Occipital lobe (tissue), 2 donors: Measurements from ENCODE around the gene EHD4. TPM values are rescaled to one million over a fixed set of nuclear protein-coding genes. Genes with fewer than 3 reads are reported as not detected.
A peak's percentile ranks its signal among the peaks of the same experiment; 100 is the strongest.

Experiments
- DNase-seq: peaks from one replicate; lab custom pipeline; 2025; lab: John Stamatoyannopoulos, UW
- total RNA-seq: library from RNA; depleted of rRNA; stranded (reverse); fragments of >200 nt; gene quantifications from one replicate; pipeline ENCODE4 v1.2.3, GENCODE V29; 2014

The EHD4 gene
- total RNA-seq, 1 donor from 2014 or later: 2.2 TPM

- DNase-seq: no peak
Observed at GRCh38 chr15:41897363-41897799, 75.0 kb downstream of the EHD4 start.

- no peak for DNase-seq
Observed at GRCh38 chr15:41896566-41896965, 75.8 kb downstream of the EHD4 start.

GRCh38 chr15:41895957-41896356 lies 76.4 kb downstream of the EHD4 start:
- no peak for DNase-seq

DNA sequence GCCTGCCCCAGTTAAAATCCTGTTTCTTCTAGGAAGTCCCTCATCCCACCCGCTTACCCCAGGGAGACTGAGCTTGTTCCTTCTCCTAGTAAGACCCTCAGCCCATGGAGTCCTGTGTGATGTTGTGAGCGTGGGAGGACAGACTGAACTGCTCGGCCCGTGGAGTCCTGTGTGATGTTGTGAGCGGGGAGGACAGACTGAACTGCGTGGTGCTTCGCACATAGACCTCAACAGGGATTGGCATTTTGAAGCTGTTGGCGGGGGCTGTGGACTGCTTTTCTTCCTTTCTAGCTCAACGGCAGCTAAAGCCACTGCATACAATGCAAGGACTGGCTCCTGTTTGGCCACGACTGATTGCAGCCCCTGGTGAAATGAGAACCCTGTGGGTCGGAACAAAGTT lies 76.9 kb downstream of the EHD4 start:
- DNase-seq: no peak

- peak; percentile 25 for DNase-seq
Observed at GRCh38 chr15:41894791-41895463, 77.4 kb downstream of the EHD4 start.

DNA sequence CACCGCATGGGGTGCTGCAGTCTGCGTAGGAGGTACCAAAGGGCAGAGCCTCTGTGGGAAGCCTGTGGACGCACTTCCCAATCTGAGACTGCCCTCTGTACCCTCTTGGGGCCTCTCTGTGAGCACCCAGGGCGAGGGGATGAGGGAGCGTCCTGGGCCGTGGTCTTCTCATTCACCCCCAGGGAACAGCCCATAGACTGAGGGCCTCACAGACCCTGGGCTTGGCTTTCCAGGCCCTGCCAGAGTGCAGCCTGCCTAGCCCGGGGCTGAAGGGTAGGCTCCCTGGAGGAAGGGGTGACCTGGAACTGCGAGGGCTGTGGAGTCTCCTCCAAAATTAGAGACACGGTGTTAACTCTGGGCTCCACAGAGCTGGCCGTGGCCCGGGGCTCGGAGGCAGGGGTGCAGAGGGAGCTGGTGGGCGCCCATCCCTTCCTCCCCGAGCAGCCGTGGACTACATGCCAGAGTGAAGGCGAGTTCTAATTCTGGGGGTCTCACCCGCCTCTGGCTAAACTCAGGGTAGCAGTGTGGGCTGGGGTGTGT lies 78.0 kb downstream of the EHD4 start:
- no peak for DNase-seq

GRCh38 chr15:41893422-41894250 lies 78.7 kb downstream of the EHD4 start, which contains the start of gene SPTBN5:
Gene SPTBN5 (minus strand): TSS chr15:41894053. CDS start chr15:41893497, 556 bp downstream.
- no peak for DNase-seq

DNA sequence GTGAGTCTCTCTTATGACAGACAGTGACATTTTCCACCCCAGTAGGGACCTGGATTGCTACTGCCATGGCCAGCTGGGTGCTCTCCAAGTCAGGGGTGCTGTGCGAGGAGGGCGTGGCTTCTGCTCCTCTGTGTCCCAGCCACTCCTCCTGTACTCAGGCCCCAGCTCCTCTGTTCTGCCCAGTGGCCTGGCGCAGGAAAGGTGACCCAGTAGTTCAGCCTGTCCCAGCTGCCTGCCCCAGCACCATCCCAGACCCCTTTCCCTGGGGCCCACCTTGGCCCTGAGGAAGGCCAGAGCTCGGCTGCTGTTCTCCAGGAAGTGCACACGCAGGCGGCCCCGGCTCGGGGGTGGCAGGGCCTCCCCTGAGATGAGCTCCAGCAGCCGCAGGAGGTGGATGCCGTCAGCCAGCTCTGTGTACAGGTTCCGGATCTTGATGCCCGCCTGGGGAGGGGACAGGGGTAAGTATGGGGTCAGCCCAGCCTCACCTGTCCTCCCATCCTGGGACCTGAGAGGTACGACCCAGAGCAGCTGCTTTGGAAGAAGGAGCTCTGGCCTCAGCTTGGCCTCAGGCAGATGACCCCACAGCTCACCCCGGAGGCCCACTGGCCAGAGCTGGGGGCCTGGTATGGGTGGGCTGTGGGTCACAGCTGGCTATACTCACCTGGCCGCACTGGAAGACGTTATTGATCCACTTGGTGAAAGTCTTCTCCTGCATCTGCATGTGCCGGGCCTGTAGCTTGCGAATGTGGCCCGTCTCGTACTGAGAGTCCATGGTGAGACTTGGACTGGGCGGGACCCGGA lies 79.5 kb downstream of the EHD4 start:
- DNase-seq: no peak

DNA sequence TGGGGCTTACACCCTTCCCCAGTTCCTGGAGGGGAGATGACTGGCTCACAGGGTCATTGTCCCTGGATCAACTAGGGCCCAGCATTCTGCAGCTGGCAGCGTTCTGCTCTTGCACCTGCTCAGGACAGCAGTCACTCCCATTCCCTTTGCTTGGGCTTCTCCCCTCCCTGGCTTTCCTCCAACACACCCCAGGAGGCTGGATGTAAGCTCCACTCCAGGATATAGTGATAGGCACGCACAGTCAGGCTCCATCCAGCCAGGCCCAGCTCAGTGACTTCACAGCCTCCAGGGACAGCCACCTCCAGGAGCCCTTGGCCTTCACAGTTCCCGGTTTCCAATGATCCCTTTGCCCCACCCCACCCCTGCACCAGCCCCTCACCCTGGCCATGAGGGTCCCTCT lies 80.4 kb downstream of the EHD4 start:
- DNase-seq: no peak

- no peak for DNase-seq
Observed at GRCh38 chr15:41891226-41891625, 81.1 kb downstream of the EHD4 start.

GRCh38 chr15:41890050-41890690 lies 82.2 kb downstream of the EHD4 start:
- DNase-seq: no peak

GRCh38 chr15:41888662-41889253 lies 83.6 kb downstream of the EHD4 start:
- DNase-seq: no peak

- DNase-seq: no peak
Observed at GRCh38 chr15:41887893-41888292, 84.5 kb downstream of the EHD4 start.

DNA sequence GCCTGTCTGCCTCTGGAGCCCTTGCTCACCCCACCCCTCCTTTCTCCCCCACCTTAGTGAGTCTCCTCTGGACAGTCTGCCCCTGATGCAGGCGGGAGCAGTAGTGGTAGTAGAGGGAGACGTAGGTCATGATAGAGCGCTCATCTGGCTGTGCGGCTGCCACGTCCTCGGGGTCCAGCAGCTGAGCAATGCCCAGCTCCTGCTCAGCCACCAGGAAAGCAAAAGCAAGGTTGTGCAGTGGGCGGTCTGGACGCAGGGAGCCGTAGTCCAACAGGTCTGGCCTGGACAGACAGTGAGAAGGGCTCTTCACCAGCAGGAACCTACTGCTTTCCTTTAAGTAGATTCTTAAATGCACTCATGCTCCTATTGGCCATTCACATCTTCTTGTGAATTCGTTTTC lies 85.2 kb downstream of the EHD4 start:
- DNase-seq: no peak

DNA sequence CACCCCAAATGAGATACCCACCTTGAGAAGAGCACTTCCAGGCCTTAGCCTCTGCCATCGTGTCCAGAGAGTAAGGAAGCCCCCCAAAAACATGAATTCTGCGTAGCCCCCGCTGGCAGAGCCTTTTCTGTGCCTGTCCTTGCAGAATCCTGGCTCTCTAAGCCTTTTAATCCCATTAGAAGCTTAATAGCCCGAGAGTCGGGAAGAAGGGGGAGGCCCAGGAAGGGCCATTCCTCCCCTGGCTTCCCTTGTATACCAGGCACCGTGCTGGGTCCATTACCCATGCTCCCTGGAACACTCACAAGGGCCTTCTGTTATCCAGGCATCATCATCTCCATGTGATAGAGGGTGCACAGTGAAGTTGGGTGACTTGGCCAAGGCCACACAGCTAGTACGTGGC lies 85.6 kb downstream of the EHD4 start:
- DNase-seq: no peak

GRCh38 chr15:41885841-41886240 lies 86.5 kb downstream of the EHD4 start:
- DNase-seq: no peak

- DNase-seq: no peak
Observed at GRCh38 chr15:41885321-41885720, 87.0 kb downstream of the EHD4 start.

DNA sequence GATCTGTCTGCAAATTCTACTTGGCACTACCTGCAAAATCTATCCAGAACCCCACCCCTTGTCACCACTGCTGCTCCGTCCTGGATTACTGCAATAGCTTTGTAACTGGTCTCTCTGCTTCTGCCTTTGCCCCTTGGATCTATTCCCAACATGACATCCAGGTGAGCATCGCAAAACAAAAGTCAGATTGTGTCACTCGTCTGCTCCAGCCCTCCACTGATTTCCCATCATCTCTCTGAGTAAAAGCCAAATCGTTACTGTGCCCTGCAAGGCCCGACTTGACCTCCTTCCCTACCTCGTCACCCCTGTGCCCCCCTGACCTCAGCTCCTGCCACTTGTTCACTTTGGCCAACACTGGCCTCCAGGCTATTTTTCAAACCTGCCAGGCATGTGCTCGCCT lies 87.9 kb downstream of the EHD4 start:
- no peak for DNase-seq

DNA sequence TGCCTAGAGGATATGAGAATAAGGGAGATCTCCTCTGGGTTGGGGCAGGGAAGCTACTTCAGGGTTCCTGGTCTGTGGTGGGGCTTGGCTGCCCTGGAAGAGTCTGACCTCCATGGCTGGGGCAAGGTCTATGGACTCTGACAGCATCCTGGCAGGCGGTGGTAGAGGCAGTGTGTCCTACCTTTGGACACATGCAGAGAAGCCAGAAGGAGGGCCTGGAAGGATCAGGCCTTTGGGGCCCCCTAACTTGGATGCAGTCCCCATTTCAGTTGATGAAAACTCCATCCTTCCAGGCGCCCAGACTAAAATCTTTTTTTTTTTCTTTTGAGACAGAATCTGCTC lies 88.9 kb downstream of the EHD4 start:
- no peak for DNase-seq

GRCh38 chr15:41882689-41883483 lies 89.5 kb downstream of the EHD4 start:
- peak; percentile 26 for DNase-seq
